Activated CD4-positive, alpha-beta T cell treated with anti-CD3 and anti-CD28 coated beads for 36 hours (primary cell): ENCODE results near the gene SLC35E4. TPM values are rescaled to one million over a fixed set of nuclear protein-coding genes. Genes with fewer than 3 reads are reported as not detected.

Experiments
- ATAC-seq: fragments of 200-7000 bp; cut with Tn5 transposase; one replicate; pipeline ENCODE4 v1.10.0; 2021; ENCODE audit warnings: mild to moderate bottlenecking, moderate library complexity
- CTCF ChIA-PET: fragments of 350-600 bp; sonication (Branson Sonifier 250); formaldehyde crosslinking; loops from one replicate; lab custom pipeline; 2021; ENCODE audit warnings: antibody characterized with exemption; lab: Charles Lee
- POLR2A ChIA-PET: fragments of 350-600 bp; sonication (Branson Sonifier 250); formaldehyde crosslinking; loops from one replicate; lab custom pipeline; 2021; ENCODE audit warnings: antibody characterized with exemption, inconsistent platforms; lab: Charles Lee
- DNase-seq: peaks from one replicate; pipeline ENCODE4 v3.0.0-alpha.2; 2020
- H3K27ac Mint-ChIP-seq: one replicate; pipeline ENCODE4 v1.8.0; 2021; ENCODE audit warnings: mixed read lengths
- H3K27me3 Mint-ChIP-seq: one replicate; pipeline ENCODE4 v1.8.0; 2021; ENCODE audit warnings: mixed read lengths
- H3K36me3 Mint-ChIP-seq: one replicate; pipeline ENCODE4 v1.8.0; 2021; ENCODE audit warnings: low read depth, mixed read lengths
- H3K4me1 Mint-ChIP-seq: one replicate; pipeline ENCODE4 v1.8.0; 2021; ENCODE audit warnings: mixed read lengths
- H3K4me3 Mint-ChIP-seq: one replicate; pipeline ENCODE4 v1.8.0; 2021; ENCODE audit warnings: mild to moderate bottlenecking, moderate library complexity, mixed read lengths
- H3K9me3 Mint-ChIP-seq: one replicate; pipeline ENCODE4 v1.8.0; 2021; ENCODE audit warnings: low read depth, mixed read lengths
- intact Hi-C, 2 experiments: fragments of 100-400 bp; cut with DNase I in 1 of 2; cut with micrococcal nuclease in 1 of 2; formaldehyde crosslinking; loops; one replicate each; pipeline versions ENCODE4 v1.14.2 to v1.15.1; 2022 to 2024; cut with DNase I, micrococcal nuclease
- total RNA-seq, 2 experiments: library from RNA; stranded (reverse); gene quantifications; one replicate each; pipeline ENCODE4 v1.2.3, GENCODE V29; 2021

The SLC35E4 gene
- total RNA-seq, 2 experiments from 2014 or later: 3.6 to 4.3 TPM

DNA sequence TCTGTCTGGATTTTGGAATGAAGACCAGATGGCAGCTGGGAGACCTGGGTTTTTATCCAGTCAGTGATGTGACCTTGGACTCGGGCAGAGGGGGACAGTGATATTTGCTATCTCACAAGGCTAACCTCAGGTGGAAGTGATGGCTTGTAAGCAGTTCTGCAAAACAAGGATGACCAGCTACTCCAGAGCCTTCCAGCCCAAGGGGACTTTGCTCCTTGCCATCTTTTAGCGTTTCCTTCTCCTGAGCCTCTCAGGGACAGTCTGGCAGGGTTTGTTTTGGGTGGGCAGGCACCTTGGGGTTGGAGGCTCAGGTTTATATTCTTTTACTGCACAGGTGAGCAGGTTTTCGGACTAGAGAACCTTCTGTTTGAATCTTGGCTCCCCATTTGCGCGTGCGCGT lies 49.6 kb downstream of the SLC35E4 start:
- Mint-ChIP-seq H3K4me1 (no peaks in the 10 kb centered on the region), H3K27ac (no peak overlapping the region), H3K27me3 (no peaks in the 10 kb centered on the region), H3K9me3 (no peaks in the 10 kb centered on the region), H3K36me3 (no peaks in the 10 kb centered on the region), H3K4me3 (no peak overlapping the region)
- DNase-seq: no peak
- ChIA-PET POLR2A (interaction anchor here (0.7 kb wide), 1 partner anchor 70 kb away, joined by 6 read pairs; no protein-coding TSS in a partner anchor), CTCF (interaction anchor here (0.6 kb wide), 1 partner anchor 40 kb away, joined by 3 read pairs; no protein-coding TSS in a partner anchor)
- intact Hi-C loops: no loop called here
- ATAC-seq: no peak

DNA sequence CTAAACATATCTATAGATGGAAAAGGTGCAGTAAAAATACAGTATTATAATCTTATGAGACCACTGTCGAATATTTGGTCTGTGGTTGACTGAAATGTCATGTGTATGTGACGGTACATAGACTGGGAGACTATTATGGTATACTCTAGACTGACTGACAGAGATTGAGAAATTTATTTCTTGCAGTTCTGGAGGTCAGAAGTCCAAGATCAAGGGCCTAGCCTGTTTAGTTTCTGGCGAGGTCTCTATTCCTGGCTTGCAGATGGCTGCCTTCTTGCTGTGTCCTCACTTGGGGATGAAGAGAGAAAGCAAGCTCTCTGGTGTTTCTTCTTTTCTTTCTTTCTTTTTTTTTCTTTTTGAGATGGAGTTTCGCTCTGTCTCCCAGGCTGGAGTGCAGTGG lies 51.8 kb downstream of the SLC35E4 start:
- intact Hi-C loops: no loop called here
- ChIA-PET CTCF (interaction anchor here (0.8 kb wide), 1 partner anchor 1254 kb away, joined by 3 read pairs; no protein-coding TSS in a partner anchor), POLR2A (no interaction called here)
- no peaks in the 10 kb centered on the region for H3K4me1 Mint-ChIP-seq
- H3K27me3 Mint-ChIP-seq: peaks cover 3% of the 10 kb centered on the region
- no peaks in the 10 kb centered on the region for H3K9me3 Mint-ChIP-seq
- H3K4me3 Mint-ChIP-seq: no peak overlapping the region
- no peak for ATAC-seq
- H3K36me3 Mint-ChIP-seq: no peaks in the 10 kb centered on the region
- no peak overlapping the region for H3K27ac Mint-ChIP-seq
- DNase-seq: no peak

GRCh38 chr22:30689622-30690021 lies 54.0 kb downstream of the SLC35E4 start:
- Mint-ChIP-seq H3K36me3 (no peaks in the 10 kb centered on the region), H3K27me3 (peaks cover 12% of the 10 kb centered on the region), H3K9me3 (no peaks in the 10 kb centered on the region), H3K4me1 (peaks cover 5% of the 10 kb centered on the region), H3K27ac (no peak overlapping the region), H3K4me3 (no peak overlapping the region)
- intact Hi-C loops: no loop called here
- ChIA-PET CTCF (interaction anchor here (0.6 kb wide), 1 partner anchor 115 kb away, joined by 3 read pairs; no protein-coding TSS in a partner anchor), POLR2A (no interaction called here)
- DNase-seq: no peak
- no peak for ATAC-seq

- ATAC-seq (no peak), DNase-seq (no peak)
- ChIA-PET CTCF (interaction anchor here (0.8 to 1.5 kb wide), 3 partner anchors 41 to 309 kb away, joined by 3 to 6 read pairs (median 4); no protein-coding TSS in a partner anchor), POLR2A (no interaction called here)
- Mint-ChIP-seq H3K9me3 (no peaks in the 10 kb centered on the region), H3K4me1 (peaks cover 5% of the 10 kb centered on the region), H3K4me3 (no peak overlapping the region), H3K36me3 (no peaks in the 10 kb centered on the region), H3K27ac (no peak overlapping the region), H3K27me3 (peaks cover 18% of the 10 kb centered on the region)
- intact Hi-C loops: no loop called here
Observed at GRCh38 chr22:30691204-30691603, 55.6 kb downstream of the SLC35E4 start.

DNA sequence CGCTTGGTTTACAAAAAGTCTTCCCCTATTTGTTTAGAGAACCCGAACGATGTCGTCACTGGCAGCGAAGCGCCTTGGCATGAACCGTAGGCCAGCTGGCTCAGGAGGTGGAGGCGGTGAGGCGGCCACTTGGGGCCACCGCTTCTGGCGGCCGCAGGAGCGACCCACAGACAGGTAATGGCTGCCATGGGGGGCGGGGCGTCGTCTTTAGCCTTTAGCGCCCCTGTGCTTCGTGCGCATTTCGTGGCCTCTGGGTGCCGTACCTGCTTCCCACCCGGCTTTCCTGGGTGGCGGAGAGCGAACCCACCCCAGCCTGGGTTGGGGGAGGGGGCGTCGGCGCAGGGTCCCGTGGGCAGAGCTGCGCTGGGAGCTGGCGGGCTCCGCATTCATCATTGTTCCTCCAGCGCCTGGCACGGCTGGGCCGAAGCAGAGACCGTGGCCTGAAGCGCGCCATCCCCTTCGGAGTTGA lies 58.6 kb downstream of the SLC35E4 start:
- intact Hi-C loops: loop anchor here (1.0 to 2.0 kb wide), 5 partner anchors 27 to 60 kb away; partner anchors contain the start of genes DUSP18 (in 1 of the 2) and SLC35E4 (in 1 of the 2)
- Mint-ChIP-seq H3K27me3 (peaks cover 18% of the 10 kb centered on the region), H3K9me3 (no peaks in the 10 kb centered on the region), H3K4me1 (peaks cover 5% of the 10 kb centered on the region), H3K4me3 (peak overlapping the region; percentile 79), H3K27ac (peak overlapping the region; percentile 74), H3K36me3 (no peaks in the 10 kb centered on the region)
- POLR2A ChIA-PET: no interaction called here
- CTCF ChIA-PET: interaction anchor here (1.1 to 1.3 kb wide), 2 partner anchors 44 to 61 kb away, joined by 3 to 4 read pairs; no protein-coding TSS in a partner anchor
- DNase-seq: peak; percentile 72
- ATAC-seq: peak; percentile 76

DNA sequence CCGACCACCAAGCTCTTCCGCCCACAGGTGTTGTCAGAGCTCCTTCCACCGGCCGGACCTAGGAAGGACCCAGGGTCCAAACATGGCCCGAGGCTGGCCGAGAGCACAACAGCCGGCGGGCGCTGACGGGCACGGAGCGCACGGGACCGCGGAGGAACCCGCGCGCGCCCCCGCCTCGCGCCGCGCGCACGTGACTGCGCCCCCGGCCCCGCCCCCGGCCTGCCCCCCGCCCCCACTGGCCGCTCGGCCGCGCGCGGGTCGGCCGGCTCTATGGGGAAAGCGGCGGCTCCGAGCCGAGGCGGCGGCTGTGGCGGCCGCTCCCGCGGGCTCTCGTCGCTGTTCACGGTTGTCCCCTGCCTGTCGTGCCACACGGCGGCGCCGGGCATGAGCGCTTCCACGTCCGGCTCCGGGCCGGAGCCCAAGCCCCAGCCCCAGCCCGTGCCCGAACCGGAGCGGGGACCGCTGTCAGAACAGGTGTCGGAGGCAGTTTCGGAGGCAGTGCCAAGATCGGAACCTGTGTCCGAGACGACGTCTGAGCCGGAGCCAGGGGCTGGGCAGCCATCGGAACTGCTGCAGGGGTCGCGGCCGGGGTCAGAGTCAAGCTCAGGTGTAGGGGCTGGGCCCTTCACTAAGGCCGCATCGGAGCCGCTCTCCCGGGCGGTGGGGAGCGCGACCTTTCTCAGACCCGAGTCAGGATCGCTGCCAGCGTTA lies 59.2 kb downstream of the SLC35E4 start, which contains the start of gene OSBP2:
OSBP2 (plus strand) TSS at position 235 of the 711 bp plus-strand sequence; CDS start at position 271, 36 bp downstream.
- CTCF ChIA-PET: interaction anchor here (1.3 kb wide), 1 partner anchor 62 kb away, joined by 3 read pairs; no protein-coding TSS in a partner anchor
- peak within 1 kb of the TSS; percentile 74 for H3K27ac Mint-ChIP-seq
- peaks cover 5% of the 10 kb centered on the region for H3K4me1 Mint-ChIP-seq
- H3K9me3 Mint-ChIP-seq: no peaks in the 10 kb centered on the region
- intact Hi-C loops: loop anchor here (1.0 to 2.0 kb wide), 5 partner anchors 27 to 60 kb away; partner anchors contain the start of genes DUSP18 (in 1 of the 2) and SLC35E4 (in 1 of the 2)
- DNase-seq (peak; percentile 57), ATAC-seq (peak; percentile 58)
- peak within 1 kb of the TSS; percentile 79 for H3K4me3 Mint-ChIP-seq
- H3K27me3 Mint-ChIP-seq: peaks cover 18% of the 10 kb centered on the region
- POLR2A ChIA-PET: interaction anchor here (0.5 kb wide), 1 partner anchor 11 kb away, joined by 8 read pairs; no protein-coding TSS in a partner anchor
- H3K36me3 Mint-ChIP-seq: no peaks in the 10 kb centered on the region

GRCh38 chr22:30695351-30695851 lies 59.8 kb downstream of the SLC35E4 start:
- peaks cover 18% of the 10 kb centered on the region for H3K27me3 Mint-ChIP-seq

DNA sequence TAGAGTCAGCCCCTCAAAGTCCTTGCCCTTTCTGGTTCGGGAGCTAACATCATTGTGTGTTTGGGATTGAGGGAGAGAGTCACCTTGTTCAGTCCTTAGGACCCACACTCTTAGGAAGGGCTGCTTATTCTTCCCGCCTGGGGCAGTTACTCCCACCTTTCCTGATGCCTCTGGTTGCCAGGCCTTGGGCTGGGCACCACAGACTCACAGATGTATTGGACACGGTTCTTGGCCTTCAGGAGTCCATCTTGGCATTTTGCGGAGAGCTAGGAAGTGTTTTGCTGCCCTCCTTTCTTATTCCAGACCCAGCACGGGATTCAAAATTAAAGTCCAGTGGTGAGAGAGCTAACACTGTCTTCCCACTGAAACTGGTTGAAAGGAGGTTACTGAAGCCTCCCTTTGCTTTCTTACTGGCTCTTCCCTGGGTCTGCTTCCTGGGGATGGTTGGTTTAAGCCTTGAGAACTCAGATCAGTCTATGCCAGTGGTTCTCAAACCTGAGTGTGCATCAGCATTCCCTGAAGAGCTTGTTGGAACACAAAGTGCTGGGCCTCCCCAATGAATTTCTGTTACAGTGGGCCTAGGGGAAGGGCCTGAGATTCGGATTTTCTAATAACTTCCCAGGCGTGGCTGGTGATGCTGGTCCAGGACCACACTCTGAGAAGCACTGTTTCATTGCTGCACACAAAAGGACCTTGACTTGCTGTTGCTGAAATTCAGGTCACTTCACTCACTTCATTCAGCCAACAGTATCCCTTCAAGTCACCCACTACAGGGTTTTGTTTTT lies 60.5 kb downstream of the SLC35E4 start:
- H3K27ac Mint-ChIP-seq: no peak overlapping the region
- DNase-seq: no peak
- ATAC-seq: no peak
- CTCF ChIA-PET: interaction anchor here (0.6 to 1.0 kb wide), 3 partner anchors 10 to 226 kb away, joined by 3 to 4 read pairs (median 4); no protein-coding TSS in a partner anchor
- H3K4me1 Mint-ChIP-seq: peaks cover 5% of the 10 kb centered on the region
- no peaks in the 10 kb centered on the region for H3K9me3 Mint-ChIP-seq
- H3K36me3 Mint-ChIP-seq: no peaks in the 10 kb centered on the region
- intact Hi-C loops: loop anchor here in 1 of 2 experiments (2.0 kb wide), 1 partner anchor 45 kb away; no protein-coding TSS in a partner anchor
- peaks cover 18% of the 10 kb centered on the region for H3K27me3 Mint-ChIP-seq
- H3K4me3 Mint-ChIP-seq: peak overlapping the region; percentile 16
- POLR2A ChIA-PET: no interaction called here

More at GRCh38 chr22:30695351-30695851, 59.8 kb downstream of the SLC35E4 start:
- peak overlapping the region; percentile 58 for H3K27ac Mint-ChIP-seq
- no peaks in the 10 kb centered on the region for H3K36me3 Mint-ChIP-seq
- peaks cover 5% of the 10 kb centered on the region for H3K4me1 Mint-ChIP-seq
- DNase-seq: no peak
- ChIA-PET POLR2A (interaction anchor here (0.5 kb wide), 1 partner anchor 10 kb away, joined by 8 read pairs; no protein-coding TSS in a partner anchor), CTCF (interaction anchor here (0.6 to 1.0 kb wide), 2 partner anchors 11 to 226 kb away, joined by 3 to 4 read pairs; no protein-coding TSS in a partner anchor)
- H3K9me3 Mint-ChIP-seq: no peaks in the 10 kb centered on the region
- intact Hi-C loops: loop anchor here in 1 of 2 experiments (2.0 kb wide), 1 partner anchor 45 kb away; no protein-coding TSS in a partner anchor
- peak overlapping the region; percentile 28 for H3K4me3 Mint-ChIP-seq
- no peak for ATAC-seq
